ENCODE results near the gene ZFYVE9. TPM values are rescaled to one million over a fixed set of nuclear protein-coding genes. Genes with fewer than 3 reads are reported as not detected.
A peak's percentile ranks its signal among the peaks of the same experiment; 100 is the strongest.

Gene ZFYVE9
- total and polyA plus RNA-seq, 2 donors from 2014 or later: 10.5 to 18.9 TPM

DNA sequence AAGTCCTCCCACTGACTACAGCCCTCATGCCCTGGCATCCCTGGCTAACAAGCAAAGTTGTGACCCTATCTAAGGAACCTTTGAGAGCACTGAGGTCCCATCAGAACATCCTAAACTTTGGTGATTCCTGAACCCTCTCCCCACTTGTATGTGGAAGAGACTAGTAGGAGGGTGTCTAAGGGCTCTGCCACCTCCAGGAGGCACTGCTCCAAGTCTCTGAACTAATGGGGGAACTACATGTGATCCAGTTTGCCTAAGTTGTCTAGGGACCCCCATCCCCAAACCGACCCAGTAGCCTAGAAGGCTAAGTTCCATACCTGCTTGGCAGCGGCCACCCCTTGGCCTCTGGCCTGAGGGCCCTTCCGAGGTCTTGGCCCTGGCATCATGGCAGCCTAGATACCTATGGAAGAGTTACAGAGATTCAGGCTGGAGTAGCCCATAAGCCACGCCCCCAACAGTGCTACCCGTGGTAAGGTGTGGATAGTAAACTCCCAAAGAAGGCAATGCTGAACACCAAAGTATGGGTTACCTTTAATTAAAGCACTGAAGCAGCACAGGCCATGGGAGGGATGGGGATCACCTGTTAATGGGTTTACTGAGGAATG is 222.4 kb downstream of the ZFYVE9 start:
- Histone ChIP-seq H3K27me3 (ENCODE audit: control insufficient read depth, insufficient read depth, low read length) (no peaks in the 10 kb centered on the region), H3K27ac (ENCODE audit: low read depth in 2 of 2, low read length in 2 of 2) (no peak overlapping the region), H3K4me3 (ENCODE audit: low read length in 3 of 3) (peak overlapping the region in 2 of 3 donors; percentile 92 to 99), H3K4me1 (ENCODE audit: control insufficient read depth in 2 of 3, insufficient read depth in 2 of 3, low read depth in 1 of 3, low read length in 3 of 3) (peaks cover 5 to 15% (median 8%) of the 10 kb centered on the region in 3 donors), H3K36me3 (ENCODE audit: control insufficient read depth in 2 of 3, insufficient read depth in 3 of 3, low read length in 3 of 3) (peaks cover 2 to 36% (median 26%) of the 10 kb centered on the region in 3 donors), H3K9ac (ENCODE audit: low read length in 3 of 3) (peak overlapping the region in 1 of 3 donors; percentile 24), H3K9me3 (ENCODE audit: control insufficient read depth in 2 of 3, insufficient read depth in 1 of 3, low read length in 3 of 3) (no peaks in the 10 kb centered on the region)
- TF ChIP-seq, protein P1, sequence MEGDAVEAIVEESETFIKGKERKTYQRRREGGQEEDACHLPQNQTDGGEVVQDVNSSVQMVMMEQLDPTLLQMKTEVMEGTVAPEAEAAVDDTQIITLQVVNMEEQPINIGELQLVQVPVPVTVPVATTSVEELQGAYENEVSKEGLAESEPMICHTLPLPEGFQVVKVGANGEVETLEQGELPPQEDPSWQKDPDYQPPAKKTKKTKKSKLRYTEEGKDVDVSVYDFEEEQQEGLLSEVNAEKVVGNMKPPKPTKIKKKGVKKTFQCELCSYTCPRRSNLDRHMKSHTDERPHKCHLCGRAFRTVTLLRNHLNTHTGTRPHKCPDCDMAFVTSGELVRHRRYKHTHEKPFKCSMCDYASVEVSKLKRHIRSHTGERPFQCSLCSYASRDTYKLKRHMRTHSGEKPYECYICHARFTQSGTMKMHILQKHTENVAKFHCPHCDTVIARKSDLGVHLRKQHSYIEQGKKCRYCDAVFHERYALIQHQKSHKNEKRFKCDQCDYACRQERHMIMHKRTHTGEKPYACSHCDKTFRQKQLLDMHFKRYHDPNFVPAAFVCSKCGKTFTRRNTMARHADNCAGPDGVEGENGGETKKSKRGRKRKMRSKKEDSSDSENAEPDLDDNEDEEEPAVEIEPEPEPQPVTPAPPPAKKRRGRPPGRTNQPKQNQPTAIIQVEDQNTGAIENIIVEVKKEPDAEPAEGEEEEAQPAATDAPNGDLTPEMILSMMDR (IDR thresholded peaks at IDR 0.05; ENCODE audit: borderline replicate concordance, extremely low read depth, insufficient read depth): no peak
- no peak for FAIRE-seq
- intact Hi-C loops (cut with DNase I): no loop called here
- peak in 2 of 5 donors; percentile 15 to 58 for DNase-seq

GRCh38 chr1:52365071-52365745 is 223.3 kb downstream of the ZFYVE9 start:
- TF ChIP-seq, protein P1 (IDR thresholded peaks at IDR 0.05; ENCODE audit: borderline replicate concordance, extremely low read depth, insufficient read depth): no peak
- Histone ChIP-seq H3K4me3 (ENCODE audit: low read length in 3 of 3) (peak overlapping the region; percentile 76 to 99 (median 92)), H3K9ac (ENCODE audit: low read length in 3 of 3) (peak overlapping the region; percentile 66 to 96 (median 96)), H3K9me3 (ENCODE audit: control insufficient read depth in 2 of 3, insufficient read depth in 1 of 3, low read length in 3 of 3) (no peaks in the 10 kb centered on the region), H3K36me3 (ENCODE audit: control insufficient read depth in 2 of 3, insufficient read depth in 3 of 3, low read length in 3 of 3) (peaks cover 0 to 27% (median 17%) of the 10 kb centered on the region in 3 donors), H3K27ac (ENCODE audit: low read depth in 2 of 2, low read length in 2 of 2) (peak overlapping the region; percentile 88 to 92), H3K27me3 (ENCODE audit: control insufficient read depth, insufficient read depth, low read length) (no peaks in the 10 kb centered on the region), H3K4me1 (ENCODE audit: control insufficient read depth in 2 of 3, insufficient read depth in 2 of 3, low read depth in 1 of 3, low read length in 3 of 3) (peaks cover 5 to 15% (median 8%) of the 10 kb centered on the region in 3 donors)
- FAIRE-seq (no peak), DNase-seq (peak; percentile 18 to 85 (median 66))
- intact Hi-C loops (cut with DNase I): no loop called here

- FAIRE-seq (peak; percentile 68), DNase-seq (peak; percentile 99 to 100 (median 99))
- intact Hi-C loops (cut with DNase I): no loop called here
- Histone ChIP-seq H3K9ac (ENCODE audit: low read length in 3 of 3) (peak within 1 kb of the TSS; percentile 66 to 96 (median 96)), H3K9me3 (ENCODE audit: control insufficient read depth in 2 of 3, insufficient read depth in 1 of 3, low read length in 3 of 3) (no peaks in the 10 kb centered on the region), H3K36me3 (ENCODE audit: control insufficient read depth in 2 of 3, insufficient read depth in 3 of 3, low read length in 3 of 3) (peaks cover 0 to 20% (median 14%) of the 10 kb centered on the region in 3 donors), H3K4me3 (ENCODE audit: low read length in 3 of 3) (peak within 1 kb of the TSS; percentile 76 to 99 (median 92)), H3K4me1 (ENCODE audit: control insufficient read depth in 2 of 3, insufficient read depth in 2 of 3, low read depth in 1 of 3, low read length in 3 of 3) (peaks cover 5 to 15% (median 8%) of the 10 kb centered on the region in 3 donors), H3K27me3 (ENCODE audit: control insufficient read depth, insufficient read depth, low read length) (no peaks in the 10 kb centered on the region), H3K27ac (ENCODE audit: low read depth in 2 of 2, low read length in 2 of 2) (peak within 1 kb of the TSS; percentile 88 to 92)
- TF ChIP-seq, protein P1 (IDR thresholded peaks at IDR 0.05; ENCODE audit: borderline replicate concordance, extremely low read depth, insufficient read depth): no peak
These were observed 224.0 kb downstream of the ZFYVE9 start, which contains the start of gene CC2D1B for GRCh38 chr1:52365746-52366516. TSS of gene CC2D1B (minus strand) at chr1:52366205. CDS start at chr1:52364620, 1,585 bp downstream.
